Measurements from ENCODE around the gene EMP3. TPM values are rescaled to one million over a fixed set of nuclear protein-coding genes. Genes with fewer than 3 reads are reported as not detected.

The EMP3 gene
- total RNA-seq, 1 experiment from 2014 or later: 92.9 TPM

- Histone ChIP-seq H3K9me3 (ENCODE audit: control insufficient read depth in 1 of 2, insufficient read depth in 1 of 2, low read depth in 1 of 2, low read length in 2 of 2) (no peaks in the 10 kb centered on the region), H3K9me2 (ENCODE audit: insufficient read depth) (no peaks in the 10 kb centered on the region), H3K27ac (ENCODE audit: low read depth, low read length) (no peak overlapping the region), H3K9ac (ENCODE audit: low read length) (no peak overlapping the region), H3K36me3 (ENCODE audit: control insufficient read depth in 1 of 2, insufficient read depth in 2 of 2, low read length in 2 of 2) (no peaks in the 10 kb centered on the region), H3K79me2 (ENCODE audit: insufficient read depth, low read length) (no peaks in the 10 kb centered on the region), H3K4me2 (ENCODE audit: low read length) (no peak overlapping the region), H2AFZ (ENCODE audit: low read depth, low read length, poor library complexity, severe bottlenecking) (no peak overlapping the region), H3K4me1 (ENCODE audit: control insufficient read depth in 1 of 2, insufficient read depth in 2 of 2, low read length in 2 of 2) (peaks cover 11 to 24% of the 10 kb centered on the region in 2 experiments), H4K20me1 (ENCODE audit: insufficient read depth) (no peaks in the 10 kb centered on the region), H3K4me3 (replicated peaks in 1 of 2; ENCODE audit: low read depth in 1 of 2, low read length in 2 of 2) (no peak overlapping the region), H3K27me3 (ENCODE audit: insufficient read depth, low read length) (no peaks in the 10 kb centered on the region)
- ATAC-seq (no peak), DNase-seq (ENCODE audit: low read depth, low spot score) (no peak)
- ChIA-PET RAD21 (ENCODE audit: low non-redundant PET in 1 of 2, low total read pairs in 2 of 2, uncharacterized antibody in 2 of 2, unreplicated experiment in 2 of 2) (no interaction called here), POLR2A (no interaction called here), CTCF (interaction anchor here (1.3 kb wide), 1 partner anchor 24 kb away, joined by 3 read pairs; the partner anchor contains the start of gene KDELR1)
- intact Hi-C loops (cut with micrococcal nuclease): no loop called here
- no TSS peak for BruUV-seq (replicated peaks)
- TF ChIP-seq ELF1 (IDR thresholded peaks at IDR 0.05; ENCODE audit: borderline replicate concordance, low read depth) (no peak), SIN3A (IDR thresholded peaks at IDR 0.05; ENCODE audit: low read depth) (no peak), ZNF274 (IDR thresholded peaks at IDR 0.05; ENCODE audit: low read depth, low read length) (no peak)
Measured at GRCh38 chr19:48367855-48368254, 42.5 kb downstream of the EMP3 start.

GRCh38 chr19:48368936-48369335 is 43.6 kb downstream of the EMP3 start:
- no peak overlapping the region for H2AFZ ChIP-seq (ENCODE audit: low read depth, low read length, poor library complexity, severe bottlenecking)
- BruUV-seq (replicated peaks): no TSS peak
- H3K9me3 ChIP-seq (ENCODE audit: control insufficient read depth in 1 of 2, insufficient read depth in 1 of 2, low read depth in 1 of 2, low read length in 2 of 2): no peaks in the 10 kb centered on the region
- TF ChIP-seq POLR2A (IDR thresholded peaks at IDR 0.05; ENCODE audit: borderline replicate concordance, extremely low read depth, insufficient read depth, insufficient read length): no peak
- no peak for TF ChIP-seq ATF3 (IDR thresholded peaks at IDR 0.05)
- TF ChIP-seq TCF7L2 (IDR thresholded peaks at IDR 0.05; ENCODE audit: borderline replicate concordance, extremely low read depth, insufficient read depth, insufficient read length): no peak
- no peak for TF ChIP-seq RAD21 (IDR thresholded peaks at IDR 0.05; ENCODE audit: low read depth)
- no peak for TF ChIP-seq ELF1 (IDR thresholded peaks at IDR 0.05; ENCODE audit: borderline replicate concordance, low read depth)
- TF ChIP-seq EZH2phosphoT487 (IDR thresholded peaks at IDR 0.05; ENCODE audit: borderline replicate concordance): no peak
- no peak for TF ChIP-seq SRF (IDR thresholded peaks at IDR 0.05; ENCODE audit: low read depth)
- TF ChIP-seq SIN3A (IDR thresholded peaks at IDR 0.05; ENCODE audit: low read depth): no peak
- TF ChIP-seq YY1 (IDR thresholded peaks at IDR 0.05; ENCODE audit: extremely low read depth, insufficient replicate concordance, low read depth, low read length): no peak
- no peak for TF ChIP-seq EZH2 (IDR thresholded peaks at IDR 0.05)
- no peak for TF ChIP-seq CBX3 (IDR thresholded peaks at IDR 0.05; ENCODE audit: low read depth)
- TF ChIP-seq ZNF274 (IDR thresholded peaks at IDR 0.05; ENCODE audit: low read depth, low read length): no peak
- TF ChIP-seq JUND (IDR thresholded peaks at IDR 0.05): no peak
- TF ChIP-seq, protein P1, sequence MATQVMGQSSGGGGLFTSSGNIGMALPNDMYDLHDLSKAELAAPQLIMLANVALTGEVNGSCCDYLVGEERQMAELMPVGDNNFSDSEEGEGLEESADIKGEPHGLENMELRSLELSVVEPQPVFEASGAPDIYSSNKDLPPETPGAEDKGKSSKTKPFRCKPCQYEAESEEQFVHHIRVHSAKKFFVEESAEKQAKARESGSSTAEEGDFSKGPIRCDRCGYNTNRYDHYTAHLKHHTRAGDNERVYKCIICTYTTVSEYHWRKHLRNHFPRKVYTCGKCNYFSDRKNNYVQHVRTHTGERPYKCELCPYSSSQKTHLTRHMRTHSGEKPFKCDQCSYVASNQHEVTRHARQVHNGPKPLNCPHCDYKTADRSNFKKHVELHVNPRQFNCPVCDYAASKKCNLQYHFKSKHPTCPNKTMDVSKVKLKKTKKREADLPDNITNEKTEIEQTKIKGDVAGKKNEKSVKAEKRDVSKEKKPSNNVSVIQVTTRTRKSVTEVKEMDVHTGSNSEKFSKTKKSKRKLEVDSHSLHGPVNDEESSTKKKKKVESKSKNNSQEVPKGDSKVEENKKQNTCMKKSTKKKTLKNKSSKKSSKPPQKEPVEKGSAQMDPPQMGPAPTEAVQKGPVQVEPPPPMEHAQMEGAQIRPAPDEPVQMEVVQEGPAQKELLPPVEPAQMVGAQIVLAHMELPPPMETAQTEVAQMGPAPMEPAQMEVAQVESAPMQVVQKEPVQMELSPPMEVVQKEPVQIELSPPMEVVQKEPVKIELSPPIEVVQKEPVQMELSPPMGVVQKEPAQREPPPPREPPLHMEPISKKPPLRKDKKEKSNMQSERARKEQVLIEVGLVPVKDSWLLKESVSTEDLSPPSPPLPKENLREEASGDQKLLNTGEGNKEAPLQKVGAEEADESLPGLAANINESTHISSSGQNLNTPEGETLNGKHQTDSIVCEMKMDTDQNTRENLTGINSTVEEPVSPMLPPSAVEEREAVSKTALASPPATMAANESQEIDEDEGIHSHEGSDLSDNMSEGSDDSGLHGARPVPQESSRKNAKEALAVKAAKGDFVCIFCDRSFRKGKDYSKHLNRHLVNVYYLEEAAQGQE (IDR thresholded peaks at IDR 0.05; ENCODE audit: low read depth): no peak
- no peak for TF ChIP-seq ZFX (IDR thresholded peaks at IDR 0.05)
- peaks cover 19 to 27% of the 10 kb centered on the region in 2 experiments for H3K4me1 ChIP-seq (ENCODE audit: control insufficient read depth in 1 of 2, insufficient read depth in 2 of 2, low read length in 2 of 2)
- H3K36me3 ChIP-seq (ENCODE audit: control insufficient read depth in 1 of 2, insufficient read depth in 2 of 2, low read length in 2 of 2): no peaks in the 10 kb centered on the region
- ATAC-seq (no peak), DNase-seq (ENCODE audit: low read depth, low spot score) (no peak)
- no peak overlapping the region for H3K27ac ChIP-seq (ENCODE audit: low read depth, low read length)
- POLR2A ChIA-PET: no interaction called here
- intact Hi-C loops (cut with micrococcal nuclease): no loop called here
- no peaks in the 10 kb centered on the region for H3K27me3 ChIP-seq (ENCODE audit: insufficient read depth, low read length)
- no peak overlapping the region for H3K9ac ChIP-seq (ENCODE audit: low read length)
- H3K4me2 ChIP-seq (ENCODE audit: low read length): no peak overlapping the region
- RAD21 ChIA-PET (ENCODE audit: low non-redundant PET in 1 of 2, low total read pairs in 2 of 2, uncharacterized antibody in 2 of 2, unreplicated experiment in 2 of 2): interaction anchor here in 1 of 2 experiments (0.6 kb wide), 1 partner anchor 240 kb away, joined by 3 read pairs; no protein-coding TSS in a partner anchor
- CTCF ChIA-PET: no interaction called here
- no peak overlapping the region for H3K4me3 ChIP-seq (replicated peaks in 1 of 2; ENCODE audit: low read depth in 1 of 2, low read length in 2 of 2)
- H3K9me2 ChIP-seq (ENCODE audit: insufficient read depth): no peaks in the 10 kb centered on the region
- no peaks in the 10 kb centered on the region for H4K20me1 ChIP-seq (ENCODE audit: insufficient read depth)
- H3K79me2 ChIP-seq (ENCODE audit: insufficient read depth, low read length): no peaks in the 10 kb centered on the region

Data from HCT116 (cell line).